Eye (tissue), 1 donor: Measurements from ENCODE around the gene NT5C1B.

Experiments
- DNase-seq: peaks from one replicate; pipeline ENCODE4 v3.0.0-alpha.2; 2015

NT5C1B gene

DNA sequence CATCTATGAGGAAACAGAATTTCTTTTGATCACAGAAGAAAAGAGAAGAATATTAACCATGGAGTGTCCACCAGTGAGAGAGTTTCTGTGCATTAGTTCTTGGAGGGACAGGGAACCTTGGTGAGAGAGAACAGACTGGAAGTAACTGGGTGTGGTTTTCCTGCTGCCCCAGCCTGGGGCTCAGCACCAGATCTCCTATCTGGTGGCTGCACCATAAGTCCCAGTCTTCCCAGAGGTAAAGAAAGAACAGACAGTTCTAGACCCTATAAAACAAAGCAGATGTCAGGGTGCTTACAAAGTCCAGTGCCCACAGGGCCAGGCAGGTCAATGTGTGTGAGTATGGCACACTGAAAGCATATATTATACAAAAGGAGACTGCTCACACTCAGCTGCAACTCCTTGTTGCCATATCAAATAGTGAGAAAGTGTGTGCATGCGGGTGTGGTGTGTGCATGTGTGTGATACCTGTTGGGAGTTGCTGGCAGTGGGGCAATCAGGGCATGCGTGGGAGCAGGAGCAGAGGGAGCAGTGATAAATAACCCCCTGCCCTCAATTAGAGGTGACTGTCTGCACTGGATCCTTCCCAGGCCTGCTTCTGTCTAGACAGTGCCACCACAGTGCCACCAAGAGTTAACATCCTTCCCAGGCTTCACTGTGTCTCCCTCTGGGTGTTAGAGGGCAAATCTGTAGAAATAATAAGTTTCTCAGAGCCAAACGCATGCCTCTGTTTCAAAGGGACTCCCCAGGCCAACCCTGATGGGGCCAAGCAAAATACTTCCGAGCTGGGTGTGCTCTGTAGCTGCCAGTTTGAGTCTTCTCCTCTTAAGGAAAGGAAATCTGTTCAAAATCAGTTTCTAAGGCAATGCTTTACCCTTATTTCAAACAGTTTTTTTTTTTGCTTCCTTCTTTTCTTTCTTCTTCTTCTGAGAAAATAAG is 74.6 kb downstream of the NT5C1B start:
- peak; percentile 20 for DNase-seq
